Adrenal gland (tissue), 12 donors: ENCODE results near the gene SH3RF1. TPM values are rescaled to one million over a fixed set of nuclear protein-coding genes. Genes with fewer than 3 reads are reported as not detected.

Source experiments
- DNase-seq, 7 donors: peaks; one replicate each; pipeline ENCODE4 v3.0.0-alpha.2; 2019 to 2020
- H3K27ac ChIP-seq, 5 donors: fragments of 200-600 bp; sonication (generic) in 4 of 5; 1 replicate in 3 of 5; 2 replicates in 2 of 5; pipeline versions ENCODE4 v1.5.1 to v1.8.0; 2016 to 2020; ENCODE audit warnings: mild to moderate bottlenecking in 1 of 5
- H3K27me3 ChIP-seq: fragments of 200-600 bp; 2 replicates; pipeline ENCODE4 v1.8.0; 2021
- H3K36me3 ChIP-seq, 2 donors: fragments of 200-600 bp; replicated peaks in 1 of 2; 1 replicate in 1 of 2; 2 replicates in 1 of 2; pipeline versions ENCODE4 v1.5.1 to v1.8.0; 2018 to 2022
- H3K4me1 ChIP-seq, 2 donors: fragments of 200-600 bp; replicated peaks in 1 of 2; 1 replicate in 1 of 2; 2 replicates in 1 of 2; pipeline versions ENCODE4 v1.5.1 to v1.8.0; 2018 to 2021
- H3K4me3 ChIP-seq, 4 donors: fragments of 200-600 bp; sonication (generic) in 3 of 4; one replicate each; pipeline ENCODE4 v1.5.1; 2016 to 2018
- H3K9me3 ChIP-seq, 3 donors: fragments of 200-600 bp; sonication (generic) in 1 of 3; replicated peaks in 1 of 3; 1 replicate in 2 of 3; 2 replicates in 1 of 3; pipeline versions ENCODE4 v1.5.1 to v1.8.0; 2016 to 2021
- CTCF ChIP-seq, 6 experiments: fragments of 450-650 bp in 4 of 6; fragments of 200-600 bp in 2 of 6; sonication (generic) in 1 of 6; IDR thresholded peaks; 1 replicate in 5 of 6; 2 replicates in 1 of 6; pipeline versions ENCODE4 v1.5.1 to v1.8.0; 2016 to 2021; ENCODE audit warnings: antibody characterized with exemption in 6 of 6, mild to moderate bottlenecking in 2 of 6, moderate library complexity in 1 of 6
- POLR2A ChIP-seq, 2 donors: fragments of 450-650 bp; IDR thresholded peaks; one replicate each; pipeline ENCODE4 v1.6.1; 2017; ENCODE audit warnings: antibody characterized with exemption in 2 of 2, mild to moderate bottlenecking in 2 of 2, moderate library complexity in 1 of 2
- WGBS, 4 donors: extraction: QIAGEN DNeasy Blood & Tissue Kit in 2 of 4; methylation state at CpG; one replicate each; pipeline versions ENCODE4 v1.1.5 to v1.1.7; 2013 to 2017; 5-methylcytosine and 5-hydroxymethylcytosine counted together
- intact Hi-C, 2 donors: fragments of 100-400 bp; cut with DNase I; formaldehyde crosslinking; loops; one replicate each; pipeline versions ENCODE4 v1.14.1 to v1.15.0; 2022 to 2023
- polyA plus RNA-seq, 3 donors: library from polyadenylated mRNA; stranded (reverse); fragments of 200-250 nt in 2 of 3; fragments of 350-450 nt in 1 of 3; fragmentation: Illumina TruSeq in 1 of 3; extraction: RNeasy Lipid Tissue Mini Kit (QIAGEN cat#74804) in 1 of 3; gene quantifications; one replicate each; pipeline ENCODE4 v1.2.3, GENCODE V29; 2013 to 2014
- total RNA-seq, 9 donors: library from RNA; depleted of rRNA in 4 of 9; stranded (reverse); fragments of >200 nt in 4 of 9; fragments of 120-200 nt in 1 of 9; fragmentation: NEBNext Ultra II Directional in 1 of 9; extraction: Animal tissue kit (Norgen Biotek cat#: 25700) in 1 of 9; gene quantifications; one replicate each; pipeline versions ENCODE4 v1.1.0 to v1.2.4, GENCODE V29; 2013 to 2023
- donor health status: healthy with polysubstance abuse.
- donor health status: Bipolar disorder and iron deficiency.
- donor health status: DM: yes; HTN: yes; CAD: no.
- donor health status: DM: no; HTN: no; CAD: no.
- donor health status: DM: no; HTN: no; CAD: no.
- donor health status: DM: yes; HTN: yes; CAD: no.

Gene SH3RF1
- total and polyA plus RNA-seq, 12 donors, result 1.8 to 19.3 (median 8.6) TPM

- intact Hi-C loops, result no loop called here
- no peaks in the 10 kb centered on the region for H3K4me1 ChIP-seq
- DNase-seq, result no peak
- no peaks in the 10 kb centered on the region for H3K9me3 ChIP-seq
- WGBS, 4 donors, result 94 to 97% (median 95%) methylated on average over 2 of the region's 2 CpGs
- H3K27ac ChIP-seq, result no peak overlapping the region
- no peaks in the 10 kb centered on the region for H3K27me3 ChIP-seq
- peaks cover 0 to 17% of the 10 kb centered on the region in 2 donors for H3K36me3 ChIP-seq
- TF ChIP-seq POLR2A (IDR thresholded peaks at IDR 0.05) (no peak), CTCF (IDR thresholded peaks at IDR 0.05) (no peak)
- H3K4me3 ChIP-seq, result no peak overlapping the region
Observed at GRCh38 chr4:169120624-169121023, 150.1 kb downstream of the SH3RF1 start.

- TF ChIP-seq CTCF (IDR thresholded peaks at IDR 0.05) (no peak), POLR2A (IDR thresholded peaks at IDR 0.05) (no peak)
- no peak overlapping the region for H3K27ac ChIP-seq
- intact Hi-C loops, result no loop called here
- H3K36me3 ChIP-seq, result peaks cover 0 to 20% of the 10 kb centered on the region in 2 donors
- no peak for DNase-seq
- H3K27me3 ChIP-seq, result no peaks in the 10 kb centered on the region
- no peak overlapping the region for H3K4me3 ChIP-seq
- H3K9me3 ChIP-seq, result no peaks in the 10 kb centered on the region
- whole genome bisulfite sequencing, 4 donors, result 79 to 97% (median 91%) methylated on average over 3 of the region's 3 CpGs
- H3K4me1 ChIP-seq, result no peaks in the 10 kb centered on the region
Observed at GRCh38 chr4:169119536-169119935, 151.2 kb downstream of the SH3RF1 start.

GRCh38 chr4:169117591-169118081, 153.1 kb downstream of the SH3RF1 start:
- intact Hi-C loops, result no loop called here
- 90 to 97% (median 91%) methylated on average over 5 to 7 of the region's 7 CpGs for WGBS, 4 donors
- Histone ChIP-seq H3K27me3 (no peaks in the 10 kb centered on the region), H3K9me3 (no peaks in the 10 kb centered on the region), H3K36me3 (peaks cover 0 to 20% of the 10 kb centered on the region in 2 donors), H3K4me1 (no peaks in the 10 kb centered on the region), H3K4me3 (no peak overlapping the region), H3K27ac (no peak overlapping the region)
- TF ChIP-seq POLR2A (IDR thresholded peaks at IDR 0.05) (no peak), CTCF (IDR thresholded peaks at IDR 0.05) (no peak)
- DNase-seq, result no peak

GRCh38 chr4:169116270-169116901, 154.4 kb downstream of the SH3RF1 start:
- Histone ChIP-seq H3K27me3 (no peaks in the 10 kb centered on the region), H3K4me3 (no peak overlapping the region), H3K27ac (no peak overlapping the region), H3K9me3 (no peaks in the 10 kb centered on the region), H3K4me1 (no peaks in the 10 kb centered on the region), H3K36me3 (peaks cover 0 to 20% of the 10 kb centered on the region in 2 donors)
- DNase-seq, result no peak
- intact Hi-C loops, result no loop called here
- 93 to 97% (median 95%) methylated on average over 8 to 12 of the region's 12 CpGs for WGBS, 4 donors
- TF ChIP-seq CTCF (IDR thresholded peaks at IDR 0.05), result no peak
- TF ChIP-seq POLR2A (IDR thresholded peaks at IDR 0.05), result no peak
